Activated T-cell treated with anti-CD3 and anti-CD28 coated beads for 1 hour (primary cell): ENCODE measurements around the gene CCSAP.
"Not testable (repeated sequence)": the region's sequence is repeated elsewhere in the genome, so short reads cannot be mapped to it uniquely, and the experiment has no call there.

Experiments used
- DNase-seq: peaks from one replicate; pipeline ENCODE4 v3.0.0-alpha.2; 2020; ENCODE audit warnings: low read depth

Gene CCSAP

GRCh38 chr1:229342656-229343569 lies at the start of gene CCSAP:
Gene CCSAP, minus strand, starts transcription at chr1:229343047. Its CDS starts 582 bp downstream, at chr1:229342465.
- DNase-seq, result peak; percentile 44

- DNase-seq, result no peak
Observed at GRCh38 chr1:229390130-229390529, 47.3 kb upstream of the CCSAP start.

GRCh38 chr1:229388897-229389580 lies 46.2 kb upstream of the CCSAP start:
- no peak for DNase-seq

DNA sequence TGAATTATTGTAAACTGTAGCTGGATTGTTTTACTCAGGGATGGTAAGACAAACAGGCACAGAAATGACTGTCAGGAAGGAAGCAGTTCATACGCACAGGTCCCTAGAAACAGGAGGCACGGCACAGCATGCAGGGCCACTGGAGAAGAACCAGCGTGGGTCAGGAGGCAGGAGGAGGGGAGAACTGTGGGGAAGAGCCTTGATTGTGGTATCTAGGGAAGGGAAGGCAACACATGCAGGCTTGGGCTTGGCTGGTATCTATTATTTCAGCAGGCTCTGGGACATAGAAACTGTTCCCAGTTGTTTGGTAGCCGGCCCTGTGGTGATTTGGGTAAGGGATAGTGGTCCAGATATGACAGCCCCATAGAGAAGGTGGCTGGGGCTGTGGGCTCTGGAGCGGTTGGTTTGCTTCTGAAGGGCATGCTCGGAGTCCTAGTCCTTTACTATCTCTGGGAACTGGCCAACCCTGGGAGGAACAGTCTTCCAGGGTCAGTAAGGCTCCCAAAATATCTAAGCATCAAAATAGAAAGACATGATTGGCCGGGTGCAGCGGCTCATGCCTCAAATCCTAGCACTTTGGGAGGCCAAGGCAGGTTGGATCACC lies 43.1 kb upstream of the CCSAP start:
- DNase-seq, result no peak

DNA sequence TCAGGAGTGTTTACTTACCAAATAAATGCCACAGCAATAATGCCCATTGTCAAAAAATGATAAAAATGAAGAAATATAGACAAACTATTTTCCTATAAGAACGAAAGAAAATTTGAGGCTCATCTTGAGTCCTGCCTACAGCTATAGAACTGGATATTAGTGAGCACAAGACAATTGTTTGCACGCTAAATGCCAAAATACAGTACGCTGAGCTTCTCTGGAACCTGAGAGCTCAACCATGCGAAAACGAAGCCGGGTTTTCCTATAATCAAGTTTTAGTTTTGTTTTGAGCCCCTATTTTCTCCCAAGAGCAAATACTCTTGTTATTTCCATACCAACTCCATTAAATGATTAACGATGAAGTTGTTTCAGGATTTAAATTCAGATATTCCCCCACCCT lies 42.0 kb upstream of the CCSAP start:
- no peak for DNase-seq

DNA sequence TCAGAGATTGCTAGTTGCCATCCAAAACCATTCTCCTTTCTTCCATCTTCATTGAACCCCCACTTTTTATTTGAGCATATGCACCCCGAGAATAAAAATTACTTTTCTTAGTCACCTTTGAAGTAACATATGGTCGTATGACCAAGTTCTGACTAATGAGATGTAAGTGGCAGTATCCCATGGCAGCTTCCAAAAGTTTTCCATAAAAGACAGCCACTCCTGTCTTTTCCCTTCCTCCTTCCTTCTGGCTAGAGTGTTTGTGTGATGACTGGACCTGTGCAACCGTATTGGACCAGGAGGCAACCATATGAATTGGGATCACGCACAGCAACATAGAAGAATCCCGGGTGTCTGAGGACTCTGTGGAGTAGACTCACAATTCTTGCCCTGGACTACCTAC lies 41.1 kb upstream of the CCSAP start:
- no peak for DNase-seq

DNA sequence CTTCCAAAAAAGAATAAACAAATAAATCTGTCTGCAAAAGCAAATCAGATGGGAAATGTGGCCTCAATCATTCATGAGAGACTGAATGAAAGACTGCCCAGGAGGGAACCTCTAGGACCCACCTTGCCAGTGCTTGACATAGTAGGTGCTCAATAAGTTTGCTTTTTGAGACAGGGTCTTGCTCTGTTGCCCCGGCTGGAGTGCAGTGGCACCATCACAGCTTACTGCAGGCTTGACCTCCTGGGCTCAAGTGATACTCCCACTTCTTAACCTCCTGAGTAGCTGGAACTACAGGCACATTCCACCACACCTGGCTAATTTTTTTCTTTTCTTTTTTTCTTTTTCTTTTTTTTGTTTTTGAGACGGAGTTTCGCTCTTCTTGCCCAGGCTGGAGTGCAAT lies 40.3 kb upstream of the CCSAP start:
- no peak for DNase-seq

- DNase-seq, result no peak
Observed at GRCh38 chr1:229381234-229381633, 38.4 kb upstream of the CCSAP start.

DNA sequence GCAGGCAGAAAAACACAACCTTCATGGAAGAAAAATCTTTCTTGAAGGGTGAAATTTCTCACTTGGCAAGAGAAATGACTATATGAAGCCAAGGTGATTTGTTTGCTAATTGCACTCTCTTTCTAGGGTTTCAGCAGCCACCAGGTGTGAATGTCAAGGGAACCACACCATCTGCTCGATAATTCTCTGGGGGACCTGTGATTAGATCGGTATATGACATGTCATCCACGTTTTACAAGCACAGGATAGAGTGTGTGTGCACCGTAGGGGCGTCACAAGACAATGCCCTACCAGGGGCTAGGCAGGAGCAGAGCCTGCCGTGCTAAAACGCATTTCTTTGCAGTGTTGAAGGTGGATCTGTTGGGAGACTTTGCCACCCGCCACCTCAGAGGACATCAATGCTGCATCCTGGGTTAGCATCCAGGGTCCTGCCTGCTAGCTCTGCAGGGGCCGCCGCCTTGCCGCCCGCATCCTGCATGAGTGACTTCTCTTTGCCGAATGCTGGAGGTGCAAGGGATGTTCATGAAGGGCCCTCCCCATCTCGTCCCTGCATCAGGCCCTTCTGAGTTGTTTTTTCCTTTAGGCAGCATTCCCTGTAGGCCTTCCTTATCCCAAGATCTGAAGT lies 37.8 kb upstream of the CCSAP start:
- DNase-seq, result no peak

- DNase-seq, result no peak
Observed at GRCh38 chr1:229379846-229380245, 37.0 kb upstream of the CCSAP start.

GRCh38 chr1:229378586-229379367 lies 35.9 kb upstream of the CCSAP start:
- DNase-seq, result no peak

DNA sequence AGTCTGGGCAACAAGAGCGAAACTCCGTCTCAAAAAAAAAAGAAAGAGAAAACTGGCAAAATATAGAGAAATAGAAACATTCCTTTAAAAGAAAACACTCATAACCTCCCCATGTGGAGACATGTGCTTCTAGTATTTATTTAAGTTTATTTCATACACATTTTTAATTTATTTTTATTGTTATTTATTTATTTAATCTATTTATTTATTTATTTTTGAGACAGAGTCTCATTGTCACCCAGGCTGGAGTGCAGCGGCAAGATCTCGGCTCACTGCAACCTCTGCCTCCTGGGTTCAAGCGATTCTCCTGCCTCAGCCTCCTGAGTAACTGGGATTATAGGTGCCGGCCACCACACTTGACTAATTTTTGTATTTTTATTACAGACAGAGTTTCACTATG lies 35.2 kb upstream of the CCSAP start:
- DNase-seq, result not testable (repeated sequence)

DNA sequence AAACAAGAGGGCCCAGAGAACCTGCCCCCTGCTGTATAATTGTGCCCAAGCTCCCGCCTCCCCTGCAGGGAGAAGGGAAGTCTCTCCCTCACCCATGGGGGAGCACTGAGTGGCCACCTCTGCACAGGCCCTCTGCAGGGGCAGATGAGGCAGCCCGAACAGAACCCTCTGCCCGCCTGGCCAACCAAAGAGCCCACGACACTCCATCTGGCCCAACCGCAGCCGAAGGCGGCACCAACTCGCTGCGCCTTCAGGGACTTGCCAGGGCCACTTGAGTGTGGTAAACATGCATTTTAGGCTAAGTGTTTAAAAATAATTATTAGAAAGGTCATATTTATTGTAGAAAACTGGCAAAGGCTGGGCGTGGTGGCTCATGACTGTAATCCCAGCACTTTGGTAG lies 34.6 kb upstream of the CCSAP start:
- no peak for DNase-seq

DNA sequence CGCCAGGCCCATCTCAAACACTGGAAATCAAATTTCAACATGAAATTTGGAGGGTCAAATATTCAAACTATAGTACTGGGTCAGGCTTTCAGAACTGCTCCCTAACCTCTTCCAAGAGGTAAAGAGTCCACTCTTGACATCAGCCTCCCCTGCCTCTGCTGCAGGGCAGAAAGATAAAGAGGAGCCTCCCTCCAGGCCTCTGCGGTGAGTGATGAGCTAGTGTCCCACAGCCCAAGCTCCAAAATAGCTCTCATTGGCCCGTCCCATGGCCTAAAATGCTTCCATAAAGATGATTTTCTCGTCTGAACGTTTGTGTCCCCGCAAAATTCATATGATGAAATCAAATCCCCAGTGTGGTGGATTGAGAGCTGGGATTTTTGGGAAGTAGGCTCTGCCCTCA lies 33.7 kb upstream of the CCSAP start:
- DNase-seq, result no peak

DNA sequence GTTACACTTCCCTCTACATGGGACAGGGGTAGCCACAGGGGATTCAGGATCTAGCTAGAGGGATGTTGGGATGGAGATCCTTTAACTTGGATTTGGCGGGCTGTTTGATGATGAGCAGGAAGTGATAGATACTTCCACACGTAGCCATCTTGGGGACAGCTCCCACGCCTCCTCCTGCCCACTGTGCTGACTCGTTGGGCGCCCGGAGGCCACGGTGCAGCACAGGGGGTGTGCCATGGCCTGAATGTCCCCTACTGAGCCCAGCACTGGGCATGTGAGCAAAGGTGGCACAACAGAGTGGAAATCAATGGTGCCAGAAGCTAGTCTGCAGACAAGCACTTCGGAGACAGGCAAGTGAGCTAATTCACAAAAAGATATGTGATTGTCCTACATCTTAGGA lies 31.6 kb upstream of the CCSAP start:
- no peak for DNase-seq

DNA sequence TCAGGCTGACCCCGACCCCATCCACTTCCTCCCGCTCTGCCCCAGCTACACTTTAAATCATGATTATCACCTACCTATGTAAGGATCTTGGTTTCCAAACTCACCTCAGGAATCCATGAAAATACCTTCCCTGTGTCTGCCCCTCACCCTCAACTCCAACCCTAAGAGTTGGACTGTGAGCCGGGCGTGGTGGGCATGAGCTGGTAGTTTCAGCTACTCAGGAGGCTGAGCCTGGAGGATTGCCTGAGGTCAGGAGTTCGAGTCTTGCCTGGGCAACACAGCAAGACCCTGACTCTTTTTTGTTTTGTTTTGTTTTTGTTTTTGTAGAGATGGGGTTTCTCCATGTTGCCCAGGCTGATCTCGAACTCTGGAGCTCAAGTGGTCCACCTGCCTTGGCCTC lies 30.5 kb upstream of the CCSAP start:
- DNase-seq, result no peak

DNA sequence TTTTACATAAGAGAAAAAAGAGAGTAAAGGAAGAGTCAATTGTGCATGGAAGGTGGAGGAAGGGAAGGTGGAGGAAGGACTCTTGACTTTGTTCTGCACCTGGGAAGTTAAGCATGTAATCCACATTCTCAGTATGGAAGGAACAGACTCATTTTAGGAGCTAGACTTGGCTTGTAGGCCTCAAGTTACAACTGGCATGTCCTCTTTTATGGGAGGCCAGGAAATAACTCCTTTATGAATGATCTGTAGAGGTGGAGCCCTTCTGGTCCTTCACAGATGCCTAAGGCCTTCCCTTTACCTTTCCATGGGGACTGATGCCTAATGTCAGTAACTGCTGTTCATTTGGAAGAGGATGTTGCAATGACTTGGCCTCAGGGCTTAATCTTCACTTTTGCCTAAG lies 29.4 kb upstream of the CCSAP start:
- no peak for DNase-seq

GRCh38 chr1:229371624-229372023 lies 28.8 kb upstream of the CCSAP start:
- DNase-seq, result no peak

GRCh38 chr1:229370601-229371021 lies 27.8 kb upstream of the CCSAP start:
- DNase-seq, result no peak

DNA sequence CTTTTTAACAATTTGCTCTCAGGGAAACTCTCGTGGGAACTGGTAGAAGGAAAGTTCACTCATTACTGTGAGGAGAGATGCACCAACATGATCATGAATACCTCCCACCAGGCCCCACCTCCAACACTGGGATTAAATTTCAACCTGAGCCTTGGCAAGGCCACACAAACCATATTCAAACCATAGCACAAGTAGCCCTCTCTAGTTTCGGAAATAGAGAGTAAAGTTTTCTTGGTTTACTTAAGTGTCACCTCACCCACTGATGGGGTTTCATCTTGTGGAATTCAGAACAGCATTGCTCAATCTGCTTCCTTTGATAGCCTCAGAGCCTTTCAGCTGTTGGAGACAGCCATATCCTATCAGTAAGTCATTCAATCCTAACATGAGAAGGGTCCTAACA lies 25.5 kb upstream of the CCSAP start:
- DNase-seq, result no peak

GRCh38 chr1:229365569-229365968 lies 22.7 kb upstream of the CCSAP start:
- DNase-seq, result no peak
